Neuronal stem cell (in vitro differentiated cells): Measurements from ENCODE around the gene GFI1B. TPM values are rescaled to one million over a fixed set of nuclear protein-coding genes. Genes with fewer than 3 reads are reported as not detected.
"Not testable (repeated sequence)": the region's sequence is repeated elsewhere in the genome, so short reads cannot be mapped to it uniquely, and the experiment has no call there.

ENCODE experiments used
- DNase-seq: peaks from one replicate; pipeline ENCODE4 v3.0.0-alpha.2; 2013; ENCODE audit warnings: low spot score
- H2AFZ ChIP-seq: one replicate; pipeline ENCODE4 v1.6.1; 2013; ENCODE audit warnings: mild to moderate bottlenecking, low read length, inconsistent platforms
- H2AK5ac ChIP-seq: 2 replicates; pipeline ENCODE4 v1.6.1; 2013; ENCODE audit warnings: low read depth, mild to moderate bottlenecking, inconsistent platforms, low read length, moderate library complexity, mixed read lengths
- H2BK120ac ChIP-seq: 2 replicates; pipeline ENCODE4 v1.6.1; 2013; ENCODE audit warnings: low read depth, mild to moderate bottlenecking, inconsistent platforms, low read length, moderate library complexity, mixed read lengths
- H2BK12ac ChIP-seq: one replicate; pipeline ENCODE4 v1.6.1; 2013; ENCODE audit warnings: low read length, inconsistent platforms
- H2BK15ac ChIP-seq: 2 replicates; pipeline ENCODE4 v1.6.1; 2013; ENCODE audit warnings: mild to moderate bottlenecking, low read length, inconsistent platforms, mixed read lengths
- H2BK5ac ChIP-seq: one replicate; pipeline ENCODE4 v1.6.1; 2013; ENCODE audit warnings: inconsistent platforms, mild to moderate bottlenecking, low read length, moderate library complexity
- H3K14ac ChIP-seq: one replicate; pipeline ENCODE4 v1.6.1; 2013; ENCODE audit warnings: low read length, inconsistent platforms
- H3K18ac ChIP-seq: 2 replicates; pipeline ENCODE4 v1.6.1; 2013; ENCODE audit warnings: low read length, inconsistent platforms
- H3K23ac ChIP-seq: 2 replicates; pipeline ENCODE4 v1.6.1; 2013; ENCODE audit warnings: low read depth, mild to moderate bottlenecking, mixed read lengths, low read length, inconsistent platforms; ENCODE audit not compliant: poor library complexity
- H3K27ac ChIP-seq: replicated peaks from 3 replicates; pipeline ENCODE4 v1.5.1; 2013; ENCODE audit warnings: low read length, inconsistent platforms
- H3K27me3 ChIP-seq, 3 experiments: 2 replicates each; pipeline ENCODE4 v1.6.1; 2013; ENCODE audit warnings: low read length in 3 of 3, mild to moderate bottlenecking in 2 of 3, inconsistent platforms in 1 of 3, low read depth in 1 of 3, mixed read lengths in 1 of 3, moderate library complexity in 1 of 3; ENCODE audit not compliant: control insufficient read depth in 3 of 3, insufficient read depth in 3 of 3
- H3K36me3 ChIP-seq, 2 donors: replicated peaks in 1 of 2; 2 replicates each; pipeline ENCODE4 v1.6.1; 2013; ENCODE audit warnings: low read length in 2 of 2; ENCODE audit not compliant: control insufficient read depth in 2 of 2, insufficient read depth in 2 of 2
- H3K4ac ChIP-seq: 2 replicates; pipeline ENCODE4 v1.6.1; 2013; ENCODE audit warnings: inconsistent platforms, mild to moderate bottlenecking, low read length, moderate library complexity
- H3K4me1 ChIP-seq, 2 donors: 1 replicate in 1 of 2; 2 replicates in 1 of 2; pipeline ENCODE4 v1.6.1; 2013; ENCODE audit warnings: low read length in 2 of 2, low read depth in 1 of 2; ENCODE audit not compliant: control insufficient read depth in 2 of 2, insufficient read depth in 1 of 2
- H3K4me2 ChIP-seq: one replicate; pipeline ENCODE4 v1.6.1; 2013; ENCODE audit warnings: mild to moderate bottlenecking, low read length, inconsistent platforms; ENCODE audit not compliant: insufficient read depth, poor library complexity, severe bottlenecking
- H3K4me3 ChIP-seq, 2 donors: 2 replicates each; pipeline ENCODE4 v1.5.1; 2013; ENCODE audit warnings: low read length in 2 of 2, mild to moderate bottlenecking in 2 of 2, inconsistent platforms in 1 of 2, moderate library complexity in 1 of 2
- H3K79me1 ChIP-seq: one replicate; pipeline ENCODE4 v1.6.1; 2013; ENCODE audit warnings: low read depth, mild to moderate bottlenecking, inconsistent platforms, low read length, moderate library complexity
- H3K9ac ChIP-seq: one replicate; pipeline ENCODE4 v1.6.1; 2013; ENCODE audit warnings: mild to moderate bottlenecking, low read depth, low read length, inconsistent platforms; ENCODE audit not compliant: poor library complexity
- H3K9me3 ChIP-seq, 2 donors: replicated peaks in 1 of 2; 2 replicates each; pipeline versions ENCODE3 to v1.6.1; 2013; ENCODE audit warnings: low read length in 2 of 2, mild to moderate bottlenecking in 2 of 2, inconsistent platforms in 1 of 2, low read depth in 1 of 2, mixed read lengths in 1 of 2, moderate library complexity in 1 of 2; ENCODE audit not compliant: control insufficient read depth in 2 of 2, insufficient read depth in 1 of 2
- H4K8ac ChIP-seq: one replicate; pipeline ENCODE4 v1.6.1; 2013; ENCODE audit warnings: low read depth, mild to moderate bottlenecking, inconsistent platforms, low read length, moderate library complexity
- H4K91ac ChIP-seq: one replicate; pipeline ENCODE4 v1.6.1; 2013; ENCODE audit warnings: low read length, low read depth, mild to moderate bottlenecking, inconsistent platforms; ENCODE audit not compliant: poor library complexity
- WGBS, 2 donors: extraction: QIAGEN DNeasy Blood & Tissue Kit; methylation state at CpG; one replicate each; pipeline ENCODE4 v1.1.7; 2013; ENCODE audit warnings: missing lambda C conversion rate in 2 of 2, mixed read lengths in 1 of 2; ENCODE audit not compliant: insufficient read length in 2 of 2, insufficient replicate concordance in 1 of 2; ENCODE audit errors: extremely low coverage in 2 of 2; 5-methylcytosine and 5-hydroxymethylcytosine counted together
- small RNA-seq: library from polyadenylated mRNA; stranded (forward); fragments of <200 nt; extraction: miRNeasy Mini kit (QIAGEN cat#:217004); gene quantifications from one replicate; pipeline ENCODE3, GENCODE V24; 2013; ENCODE audit not compliant: insufficient read depth

The GFI1B gene

GRCh38 chr9:133040892-133041479 lies 62.5 kb downstream of the GFI1B start:
- H3K18ac ChIP-seq, H2AK5ac ChIP-seq, H3K9me3 ChIP-seq, H2BK15ac ChIP-seq, H4K91ac ChIP-seq, H2BK120ac ChIP-seq, H3K27ac ChIP-seq, H3K23ac ChIP-seq, H3K4me2 ChIP-seq, H3K4ac ChIP-seq, H4K8ac ChIP-seq, DNase-seq, H3K4me3 ChIP-seq, H3K14ac ChIP-seq, H2BK5ac ChIP-seq, H3K4me1 ChIP-seq, H3K27me3 ChIP-seq, H2BK12ac ChIP-seq, H3K9ac ChIP-seq, H2AFZ ChIP-seq, H3K79me1 ChIP-seq: not testable (repeated sequence)
- H3K36me3 ChIP-seq, result peaks cover 39 to 90% of the 10 kb centered on the region in 2 donors
- no CpG with 5 or more reads among the region's 12 CpGs for WGBS, 2 donors

Small RNA genes within 50 kb of the gene (small RNA-seq; reads per million reads assigned to genes)
- not detected for gene AL593851.1
- 2.0 reads per million for gene MIR548AW
- gene RNU7-21P, result not detected
